ENCODE data around the gene NKAIN2. TPM values are rescaled to one million over a fixed set of nuclear protein-coding genes. Genes with fewer than 3 reads are reported as not detected.

The NKAIN2 gene
- total RNA-seq, 1 donor from 2014 or later, result 4.0 TPM

DNA sequence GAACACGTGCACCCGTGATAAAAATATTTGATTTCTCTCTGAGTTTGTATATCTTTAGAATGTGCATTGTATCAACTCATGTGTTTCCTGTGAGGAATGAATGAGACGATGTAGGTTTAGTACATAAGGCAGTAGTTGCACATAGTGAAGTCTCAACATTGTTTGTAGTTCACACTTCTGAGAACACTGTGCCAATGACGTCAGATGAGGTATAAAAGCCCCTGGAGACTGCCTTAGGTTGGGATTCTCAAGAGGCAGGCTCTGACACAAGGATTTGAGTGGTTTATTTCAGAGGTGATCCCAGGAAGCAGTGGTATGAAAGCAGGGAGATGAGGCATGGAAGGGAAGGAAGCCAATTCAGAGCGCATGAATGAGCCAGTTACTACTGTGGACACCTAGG lies 2.6 kb upstream of the NKAIN2 start:
- H3K4me1 Mint-ChIP-seq (ENCODE audit: low read depth), result peaks cover 27% of the 10 kb centered on the region
- H3K27me3 Mint-ChIP-seq (ENCODE audit: low read depth), result peaks cover 13% of the 10 kb centered on the region
- DNase-seq (ENCODE audit: low spot score), result no peak
- H3K27ac Mint-ChIP-seq (ENCODE audit: unreplicated experiment), result no peak overlapping the region
- TF ChIP-seq, protein P1, sequence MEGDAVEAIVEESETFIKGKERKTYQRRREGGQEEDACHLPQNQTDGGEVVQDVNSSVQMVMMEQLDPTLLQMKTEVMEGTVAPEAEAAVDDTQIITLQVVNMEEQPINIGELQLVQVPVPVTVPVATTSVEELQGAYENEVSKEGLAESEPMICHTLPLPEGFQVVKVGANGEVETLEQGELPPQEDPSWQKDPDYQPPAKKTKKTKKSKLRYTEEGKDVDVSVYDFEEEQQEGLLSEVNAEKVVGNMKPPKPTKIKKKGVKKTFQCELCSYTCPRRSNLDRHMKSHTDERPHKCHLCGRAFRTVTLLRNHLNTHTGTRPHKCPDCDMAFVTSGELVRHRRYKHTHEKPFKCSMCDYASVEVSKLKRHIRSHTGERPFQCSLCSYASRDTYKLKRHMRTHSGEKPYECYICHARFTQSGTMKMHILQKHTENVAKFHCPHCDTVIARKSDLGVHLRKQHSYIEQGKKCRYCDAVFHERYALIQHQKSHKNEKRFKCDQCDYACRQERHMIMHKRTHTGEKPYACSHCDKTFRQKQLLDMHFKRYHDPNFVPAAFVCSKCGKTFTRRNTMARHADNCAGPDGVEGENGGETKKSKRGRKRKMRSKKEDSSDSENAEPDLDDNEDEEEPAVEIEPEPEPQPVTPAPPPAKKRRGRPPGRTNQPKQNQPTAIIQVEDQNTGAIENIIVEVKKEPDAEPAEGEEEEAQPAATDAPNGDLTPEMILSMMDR (IDR thresholded peaks at IDR 0.05), result no peak
- H3K9me3 Mint-ChIP-seq (ENCODE audit: low read depth), result no peaks in the 10 kb centered on the region
- no peak overlapping the region for H3K4me3 Mint-ChIP-seq (ENCODE audit: unreplicated experiment)
- H3K36me3 Mint-ChIP-seq (ENCODE audit: low read depth), result no peaks in the 10 kb centered on the region

DNA sequence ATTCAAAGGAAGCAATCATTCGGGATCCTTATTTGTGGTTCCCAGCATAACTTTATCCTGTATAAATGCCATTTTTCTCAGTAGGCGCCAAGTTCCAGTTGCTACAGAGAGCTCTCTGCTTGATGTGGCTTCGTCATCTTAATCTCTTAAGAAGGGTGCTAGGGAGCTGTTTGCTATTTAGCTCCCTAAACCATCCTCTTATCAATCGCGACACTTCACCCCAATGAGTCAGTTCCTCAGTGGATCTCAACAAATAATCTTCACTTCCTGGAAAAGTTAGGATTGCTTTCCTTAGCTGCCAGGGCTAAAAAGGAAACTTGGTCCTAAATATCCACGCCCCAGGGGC lies 1.3 kb upstream of the NKAIN2 start:
- Mint-ChIP-seq H3K27me3 (ENCODE audit: low read depth) (peaks cover 13% of the 10 kb centered on the region), H3K4me1 (ENCODE audit: low read depth) (peaks cover 34% of the 10 kb centered on the region), H3K4me3 (ENCODE audit: unreplicated experiment) (peak overlapping the region; percentile 89), H3K27ac (ENCODE audit: unreplicated experiment) (no peak overlapping the region), H3K9me3 (ENCODE audit: low read depth) (no peaks in the 10 kb centered on the region), H3K36me3 (ENCODE audit: low read depth) (no peaks in the 10 kb centered on the region)
- no peak for DNase-seq (ENCODE audit: low spot score)
- TF ChIP-seq, protein P1 (IDR thresholded peaks at IDR 0.05), result no peak

DNA sequence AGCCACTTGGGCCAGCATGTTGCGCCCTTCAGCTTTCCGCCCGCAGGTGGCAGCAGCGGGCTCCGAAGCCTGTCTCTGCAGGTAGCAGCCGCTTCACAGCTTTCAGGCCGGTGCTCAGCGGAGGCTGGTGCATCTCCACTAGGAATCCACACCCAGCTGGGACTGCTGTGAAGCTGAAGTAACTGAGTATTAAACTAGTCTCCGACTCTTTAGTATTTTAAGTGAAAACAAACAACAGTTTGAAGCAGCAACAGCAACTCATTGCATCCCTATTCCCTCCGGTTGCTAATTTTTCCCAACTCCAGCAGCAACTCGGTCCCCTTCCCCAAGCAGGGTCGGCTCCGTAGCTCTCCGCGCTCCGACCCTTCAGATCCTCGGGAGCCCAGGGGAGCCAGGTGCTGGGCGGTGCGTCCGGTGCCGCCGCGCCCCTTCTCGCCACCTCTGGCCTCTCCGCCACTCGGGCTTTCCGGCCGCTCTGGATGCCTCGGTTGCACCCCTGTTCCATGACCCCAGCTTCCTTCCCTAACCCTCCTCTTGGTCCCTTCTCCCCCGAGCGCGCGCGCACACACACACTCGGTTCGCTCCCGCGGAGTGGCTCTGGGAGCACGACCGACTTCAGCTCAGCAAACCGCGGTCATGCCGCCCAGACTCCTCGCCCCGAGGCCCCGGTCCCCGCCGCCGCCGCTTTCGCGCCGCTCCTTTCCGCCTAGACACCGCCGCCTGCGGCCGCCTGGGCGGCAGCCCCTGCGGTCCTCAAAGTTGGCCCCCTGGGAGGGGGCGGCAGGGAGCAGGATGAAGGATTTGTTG lies 765 bp upstream of the NKAIN2 start:
- H3K9me3 Mint-ChIP-seq (ENCODE audit: low read depth), result no peaks in the 10 kb centered on the region
- TF ChIP-seq, protein P1 (IDR thresholded peaks at IDR 0.05), result peak; percentile 98
- peaks cover 34% of the 10 kb centered on the region for H3K4me1 Mint-ChIP-seq (ENCODE audit: low read depth)
- no peaks in the 10 kb centered on the region for H3K36me3 Mint-ChIP-seq (ENCODE audit: low read depth)
- H3K4me3 Mint-ChIP-seq (ENCODE audit: unreplicated experiment), result peak overlapping the region; percentile 89
- H3K27ac Mint-ChIP-seq (ENCODE audit: unreplicated experiment), result peak overlapping the region; percentile 76
- peaks cover 13% of the 10 kb centered on the region for H3K27me3 Mint-ChIP-seq (ENCODE audit: low read depth)
- peak; percentile 95 for DNase-seq (ENCODE audit: low spot score)

DNA sequence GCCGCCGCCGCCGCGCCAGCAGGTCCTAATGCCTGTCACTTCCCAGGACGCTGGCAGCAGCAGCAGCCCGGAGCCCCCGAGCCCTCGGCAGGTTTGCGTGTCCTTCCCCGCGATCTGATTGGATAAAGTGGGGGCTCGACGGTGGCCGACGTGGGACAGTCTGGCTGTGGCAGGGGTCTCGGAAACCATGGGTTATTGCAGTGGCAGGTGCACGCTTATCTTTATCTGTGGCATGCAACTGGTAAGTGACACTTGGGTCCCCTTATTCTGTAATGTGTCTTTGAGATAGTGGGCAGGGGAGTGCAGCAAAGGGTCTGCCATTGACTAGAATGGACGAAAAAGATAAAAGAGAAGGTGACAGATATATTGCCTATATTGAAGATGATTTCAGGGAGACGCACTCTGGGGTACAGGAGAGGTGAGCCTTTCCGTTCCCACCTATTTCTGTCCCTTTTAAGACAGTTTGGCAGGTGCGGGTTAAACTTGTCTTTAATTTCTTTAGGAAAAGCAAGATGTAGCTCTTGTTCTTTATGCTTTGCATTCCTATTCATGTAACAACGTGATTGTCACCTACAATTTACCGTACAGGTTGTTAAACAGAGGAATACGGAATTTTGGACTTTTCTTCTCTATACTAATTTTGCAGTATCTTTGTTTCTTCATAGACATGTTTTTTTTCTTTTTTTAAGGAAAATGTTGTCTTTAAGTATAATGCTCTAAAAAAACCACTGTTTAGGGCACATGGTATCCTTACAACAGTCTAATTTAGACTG lies 535 bp downstream of the NKAIN2 start:
- Mint-ChIP-seq H3K9me3 (ENCODE audit: low read depth) (no peaks in the 10 kb centered on the region), H3K36me3 (ENCODE audit: low read depth) (no peaks in the 10 kb centered on the region), H3K4me1 (ENCODE audit: low read depth) (peaks cover 42% of the 10 kb centered on the region), H3K4me3 (ENCODE audit: unreplicated experiment) (peak overlapping the region; percentile 77), H3K27ac (ENCODE audit: unreplicated experiment) (no peak overlapping the region), H3K27me3 (ENCODE audit: low read depth) (peaks cover 13% of the 10 kb centered on the region)
- TF ChIP-seq, protein P1 (IDR thresholded peaks at IDR 0.05), result no peak
- DNase-seq (ENCODE audit: low spot score), result peak; percentile 80

DNA sequence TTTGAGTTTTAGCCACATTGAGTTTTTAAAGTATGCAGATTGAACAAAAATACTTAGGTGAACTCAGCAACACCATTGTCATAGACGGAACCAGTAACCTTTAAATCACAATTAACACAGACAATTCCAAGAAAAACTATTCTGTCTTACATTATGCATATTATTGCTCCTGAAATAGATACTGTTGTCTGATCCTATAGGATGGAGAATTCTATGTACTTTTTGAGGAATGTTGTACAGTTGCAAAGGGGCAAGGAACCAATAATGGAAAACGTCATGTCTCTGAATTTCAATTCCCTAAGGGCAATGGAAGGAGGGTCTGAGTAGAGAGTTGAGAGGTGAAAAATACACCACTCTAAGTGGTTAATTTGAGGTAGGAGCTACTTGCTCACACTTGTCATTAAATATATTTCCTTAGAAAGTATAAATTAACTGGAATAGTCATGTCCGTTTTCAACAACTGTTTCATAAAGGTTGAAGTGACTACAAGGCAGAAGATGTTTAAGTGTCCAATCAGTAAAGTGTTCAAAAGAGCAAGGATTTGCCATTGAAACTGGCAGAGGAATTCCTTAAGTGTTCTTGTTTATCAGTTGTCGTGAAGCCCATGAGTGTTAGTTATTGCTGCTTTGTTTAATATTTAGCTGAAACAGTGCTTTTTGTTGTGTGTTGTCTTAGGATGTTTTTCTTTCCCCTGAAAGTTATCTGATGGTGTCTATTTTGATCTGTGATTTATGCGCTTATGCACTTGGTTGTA lies 1.3 kb downstream of the NKAIN2 start:
- DNase-seq (ENCODE audit: low spot score), result no peak
- no peak overlapping the region for H3K27ac Mint-ChIP-seq (ENCODE audit: unreplicated experiment)

More for the DNA sequence above, 1.3 kb downstream of the NKAIN2 start:
- TF ChIP-seq, protein P1 (IDR thresholded peaks at IDR 0.05), result no peak
- peaks cover 42% of the 10 kb centered on the region for H3K4me1 Mint-ChIP-seq (ENCODE audit: low read depth)
- H3K36me3 Mint-ChIP-seq (ENCODE audit: low read depth), result no peaks in the 10 kb centered on the region
- H3K27me3 Mint-ChIP-seq (ENCODE audit: low read depth), result peaks cover 11% of the 10 kb centered on the region
- no peaks in the 10 kb centered on the region for H3K9me3 Mint-ChIP-seq (ENCODE audit: low read depth)
- peak overlapping the region; percentile 77 for H3K4me3 Mint-ChIP-seq (ENCODE audit: unreplicated experiment)
